Stimulated activated CD4-positive, alpha-beta T cell treated with anti-CD3 and anti-CD28 coated beads, Interleukin-12 subunit alpha, Interleukin-12 subunit beta, amount 100 ng/mL, for 24 hours (primary cell): ENCODE measurements around the gene FCGBP.
"Not testable (repeated sequence)": the region's sequence is repeated elsewhere in the genome, so short reads cannot be mapped to it uniquely, and the experiment has no call there.

Experiments
- DNase-seq, 2 experiments: peaks; one replicate each; pipeline ENCODE4 v3.0.0-alpha.2; 2020; ENCODE audit warnings: low read depth in 2 of 2

FCGBP gene

GRCh38 chr19:39934584-39935363 is at the start of gene FCGBP:
Gene FCGBP, minus strand, starts transcription at chr19:39934634.
- DNase-seq: no peak

DNA sequence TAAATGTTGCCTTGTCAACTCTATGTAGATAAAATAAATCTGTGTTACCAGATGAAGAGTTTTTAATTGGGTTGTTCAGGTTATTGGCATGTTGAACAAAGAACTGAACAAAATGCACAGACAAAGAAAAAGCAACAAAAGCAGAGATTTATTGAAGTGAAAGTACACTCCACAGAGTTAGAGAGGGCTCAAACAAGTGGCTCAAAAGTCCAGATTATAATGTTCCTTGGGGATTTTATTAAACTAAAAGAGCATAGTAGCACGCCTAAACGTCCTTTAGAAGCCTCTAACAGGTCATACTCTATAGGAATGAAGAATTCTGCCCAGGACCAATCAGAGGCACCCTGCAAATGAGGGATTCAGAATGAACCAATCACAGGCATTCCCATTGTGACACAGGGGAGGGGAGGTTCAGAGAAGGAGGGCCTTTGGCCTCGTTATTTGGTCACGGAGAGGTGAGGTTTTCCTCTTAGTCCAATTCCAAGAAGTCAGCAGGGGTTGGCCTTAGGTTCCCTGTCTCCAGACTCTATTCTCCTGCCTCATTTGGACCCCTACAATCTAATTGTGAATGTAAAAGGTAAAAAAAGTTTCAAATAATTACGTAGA is 49.4 kb upstream of the FCGBP start:
- no peak for DNase-seq

- DNase-seq: no peak
Observed at GRCh38 chr19:39982883-39983282, 48.4 kb upstream of the FCGBP start.

DNA sequence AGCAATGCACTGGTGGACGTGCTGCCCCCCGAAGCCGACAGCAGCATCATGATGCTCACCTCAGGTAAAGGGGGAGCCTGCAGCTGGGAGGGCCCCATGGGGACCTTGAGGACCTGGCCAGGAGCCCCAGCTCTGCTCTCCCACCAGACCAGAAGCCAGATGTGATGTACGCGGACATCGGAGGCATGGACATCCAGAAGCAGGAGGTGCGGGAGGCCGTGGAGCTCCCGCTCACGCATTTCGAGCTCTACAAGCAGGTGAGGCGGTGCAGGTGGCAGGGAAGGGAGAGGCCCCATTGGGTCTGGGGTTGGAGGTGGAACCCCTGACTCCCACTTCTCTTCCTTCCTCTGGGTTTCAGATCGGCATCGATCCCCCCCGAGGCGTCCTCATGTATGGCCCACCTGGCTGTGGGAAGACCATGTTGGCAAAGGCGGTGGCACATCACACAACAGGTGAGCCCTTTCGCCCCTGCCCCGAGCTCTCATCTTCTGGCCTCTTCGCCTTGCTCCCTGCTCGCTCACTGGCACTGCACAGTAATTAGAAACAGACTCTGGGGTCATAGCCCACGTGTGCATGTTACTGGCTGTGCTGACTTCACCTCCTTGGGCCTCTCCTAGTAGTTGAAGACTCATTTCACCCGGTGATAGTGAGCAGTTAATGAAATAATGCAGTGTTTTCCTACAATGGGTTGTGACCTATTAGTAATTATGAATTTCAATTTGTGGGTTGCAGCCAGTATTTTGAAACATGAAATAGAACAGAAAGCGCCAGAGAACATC is 40.1 kb upstream of the FCGBP start:
- DNase-seq: no peak

- DNase-seq: no peak
Observed at GRCh38 chr19:39971380-39972035, 37.1 kb upstream of the FCGBP start.

GRCh38 chr19:39970675-39971379 is 36.4 kb upstream of the FCGBP start, which contains the start of gene PSMC4:
Gene PSMC4, plus strand, starts transcription at chr19:39971165. Its CDS starts 38 bp downstream, at chr19:39971203.
- DNase-seq: peak; percentile 95 to 96

DNA sequence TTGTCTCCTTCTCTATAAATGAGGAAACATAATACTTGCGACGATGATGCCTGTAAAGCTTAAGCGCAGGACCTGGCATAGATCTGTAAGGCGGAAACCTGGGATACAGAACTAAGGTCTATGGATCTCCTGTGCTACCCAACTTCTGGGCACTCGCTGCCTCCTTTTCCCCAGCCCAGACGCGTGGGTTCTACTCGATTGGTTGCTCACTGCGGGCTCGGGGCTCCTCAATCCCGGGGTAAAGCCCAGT is 35.9 kb upstream of the FCGBP start:
- DNase-seq: no peak

GRCh38 chr19:39969681-39970424 is 35.4 kb upstream of the FCGBP start:
- DNase-seq: peak in 1 of 2 experiments; percentile 18

GRCh38 chr19:39969266-39969665 is 34.8 kb upstream of the FCGBP start:
- no peak for DNase-seq

GRCh38 chr19:39968789-39969188 is 34.4 kb upstream of the FCGBP start:
- no peak for DNase-seq

- DNase-seq: no peak
Observed at GRCh38 chr19:39967561-39967960, 33.1 kb upstream of the FCGBP start.

GRCh38 chr19:39966617-39967016 is 32.2 kb upstream of the FCGBP start:
- no peak for DNase-seq

DNA sequence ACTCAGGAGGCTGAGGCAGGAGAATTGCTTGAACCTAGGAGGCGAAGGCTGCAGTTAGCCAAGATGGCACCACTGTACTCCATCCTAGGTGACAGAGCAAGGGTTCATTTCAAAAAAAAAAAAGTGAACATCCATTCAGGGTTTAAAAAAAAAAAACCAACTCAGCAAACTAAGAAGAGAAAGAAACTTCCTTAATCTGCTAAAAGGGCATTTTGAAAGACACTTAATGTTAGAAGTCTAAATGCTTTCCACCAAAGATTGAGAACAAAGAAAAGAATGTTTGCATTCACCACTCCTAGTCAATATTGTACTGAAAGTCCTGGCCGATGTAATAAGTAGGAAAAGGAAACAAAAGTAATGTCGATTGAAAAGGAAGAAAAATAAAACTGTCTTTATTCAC is 29.5 kb upstream of the FCGBP start:
- no peak for DNase-seq

- not testable (repeated sequence) for DNase-seq
Observed at GRCh38 chr19:39959407-39959806, 25.0 kb upstream of the FCGBP start.

DNA sequence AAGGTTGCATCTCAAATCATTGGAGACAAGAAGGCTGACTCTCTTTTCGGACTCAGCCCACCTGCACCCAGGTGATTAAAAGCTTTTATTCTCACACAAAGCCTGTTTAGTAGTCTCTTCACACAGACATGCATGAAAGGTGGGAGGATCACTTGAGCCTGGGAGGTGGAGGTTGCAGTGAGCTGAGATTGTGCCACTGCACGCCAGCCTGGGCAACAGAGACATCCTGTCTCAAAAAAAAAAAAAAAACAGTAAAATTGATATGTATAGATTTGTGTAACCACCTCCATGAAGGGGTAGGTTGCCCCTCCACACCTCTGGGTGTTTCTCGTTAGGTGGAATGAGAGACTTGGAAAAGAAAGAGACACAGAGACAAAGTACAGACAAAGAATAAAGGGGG is 24.5 kb upstream of the FCGBP start:
- DNase-seq: not testable (repeated sequence)

DNA sequence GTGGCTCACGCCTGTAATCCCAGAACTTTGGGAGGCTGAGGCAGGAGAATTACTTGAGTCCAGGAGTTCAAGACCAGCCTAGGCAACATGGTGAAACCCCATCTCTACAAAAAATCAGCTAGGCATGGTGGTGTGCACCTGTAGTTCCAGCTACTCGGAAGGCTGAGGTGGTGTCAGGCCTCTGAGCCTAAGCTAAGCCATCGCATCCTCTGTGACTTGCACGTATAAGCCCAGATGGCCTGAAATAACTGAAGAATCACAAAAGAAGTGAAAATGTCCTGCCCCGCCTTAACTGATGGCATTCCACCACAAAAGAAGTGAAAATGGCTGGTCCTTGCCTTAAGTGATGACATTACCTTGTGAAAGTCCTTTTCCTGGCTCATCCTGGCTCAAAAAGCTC is 23.5 kb upstream of the FCGBP start:
- DNase-seq: not testable (repeated sequence)

DNA sequence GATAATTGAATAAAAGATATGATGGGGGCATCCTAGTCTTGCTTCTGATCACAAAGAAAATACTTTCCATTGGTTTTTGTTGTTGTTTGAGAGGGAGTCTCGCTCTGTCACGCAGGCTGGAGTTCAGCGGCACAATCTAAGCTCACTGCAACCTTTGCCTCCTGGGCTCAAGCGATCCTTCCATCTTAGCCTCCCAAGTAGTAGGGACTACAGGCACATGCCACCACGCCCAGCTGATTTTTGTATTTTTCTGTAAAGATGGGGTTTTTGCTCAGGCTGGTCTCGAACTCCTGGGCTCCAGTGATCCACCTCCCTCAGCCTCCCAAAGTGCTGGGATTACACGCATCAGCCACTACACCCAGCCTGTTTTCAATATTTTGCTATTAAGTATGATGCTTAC is 19.5 kb upstream of the FCGBP start:
- DNase-seq: no peak

- DNase-seq: no peak
Observed at GRCh38 chr19:39951686-39952085, 17.3 kb upstream of the FCGBP start.

DNA sequence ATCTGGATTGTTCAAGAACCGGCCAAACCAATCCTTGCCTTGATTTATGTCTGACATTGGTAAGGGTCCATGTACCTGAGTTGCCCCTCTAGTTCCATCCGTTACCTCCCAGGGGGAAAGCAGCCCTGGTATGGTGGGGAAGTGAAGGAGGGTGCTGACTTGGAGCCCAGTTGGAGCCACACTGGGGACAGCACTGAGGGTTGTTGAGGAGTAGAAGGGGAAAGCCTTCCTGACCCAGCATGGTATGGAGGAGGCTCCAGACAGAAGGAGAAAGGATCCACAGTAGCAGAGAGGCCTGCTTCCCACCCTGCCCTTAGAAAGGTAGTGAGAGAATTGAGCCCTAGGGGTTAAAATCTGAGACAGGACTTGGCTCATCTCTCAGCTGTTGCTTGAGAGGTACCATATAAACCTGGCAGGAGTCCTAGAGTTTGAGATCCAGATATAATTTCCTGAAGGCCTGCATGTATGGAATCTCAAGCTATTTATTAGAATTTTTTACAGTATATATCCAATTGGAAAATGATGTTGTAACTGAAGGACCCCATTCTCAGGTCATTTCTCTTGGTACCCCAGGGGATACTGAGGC is 16.7 kb upstream of the FCGBP start:
- no peak for DNase-seq

DNA sequence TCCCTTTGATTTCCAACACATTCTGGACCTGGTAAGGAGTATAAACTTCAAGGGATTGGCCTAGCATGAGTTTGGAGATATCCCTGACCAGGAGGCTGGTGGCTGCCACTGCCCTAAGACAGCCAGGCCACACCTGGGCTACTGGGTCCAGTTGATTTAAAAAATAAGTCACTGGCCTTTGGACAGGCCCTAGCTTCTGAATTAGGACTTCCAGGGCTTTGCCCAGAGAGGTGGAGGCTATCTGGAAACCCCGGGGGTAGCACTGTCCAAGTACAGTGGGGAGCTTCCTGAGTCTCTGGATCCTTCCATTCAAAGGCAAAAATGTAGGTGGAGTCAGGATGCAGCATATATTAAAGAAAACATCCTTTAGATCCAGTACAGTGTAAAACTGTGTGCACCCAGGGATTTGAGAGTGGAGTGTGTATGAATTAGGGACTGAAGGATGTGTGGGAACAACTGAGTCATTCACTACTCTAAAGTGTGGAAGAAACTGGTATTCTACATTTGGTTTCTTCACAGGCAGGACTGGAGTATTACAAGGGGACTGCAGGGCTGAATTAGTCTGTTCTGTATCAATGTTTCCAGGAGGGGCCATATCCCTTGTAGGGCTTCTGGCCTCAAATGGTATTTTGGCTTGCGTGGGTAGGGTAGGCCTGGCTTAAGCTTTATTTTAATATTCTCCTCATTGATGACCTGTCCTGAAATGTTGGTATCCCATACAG is 14.8 kb upstream of the FCGBP start:
- DNase-seq: no peak
